HepG2 (cell line): ENCODE results near the gene KCNIP3.

ENCODE experiments used
- CTCF ChIP-seq: sonication (generic); formaldehyde crosslinking; IDR thresholded peaks from 2 replicates; pipeline ENCODE4 v1.5.0; 2020; ENCODE audit warnings: mild to moderate bottlenecking, missing genetic modification reagents, moderate library complexity
- NAIF1 ChIP-seq: sonication (generic); formaldehyde crosslinking; IDR thresholded peaks from 2 replicates; pipeline ENCODE4 v1.5.0; 2020; ENCODE audit warnings: mild to moderate bottlenecking, missing genetic modification reagents, borderline replicate concordance
- NFE2L2 ChIP-seq: fragments of 150-350 bp; IDR thresholded peaks from 2 replicates; pipeline ENCODE4 v1.6.1; 2014; ENCODE audit warnings: low read length
- RAD21 ChIP-seq: fragments of 450-650 bp; formaldehyde crosslinking; IDR thresholded peaks from 2 replicates; pipeline ENCODE4 v1.5.0; 2020; ENCODE audit warnings: mild to moderate bottlenecking
- RARG ChIP-seq: sonication (generic); formaldehyde crosslinking; IDR thresholded peaks from 2 replicates; pipeline ENCODE4 v1.4.0; 2020; ENCODE audit warnings: low read depth, mild to moderate bottlenecking, missing genetic modification reagents
- SETDB1 ChIP-seq: sonication (generic); formaldehyde crosslinking; IDR thresholded peaks from 2 replicates; pipeline ENCODE4 v1.5.1; 2020; ENCODE audit warnings: missing genetic modification reagents, mild to moderate bottlenecking, borderline replicate concordance

DNA sequence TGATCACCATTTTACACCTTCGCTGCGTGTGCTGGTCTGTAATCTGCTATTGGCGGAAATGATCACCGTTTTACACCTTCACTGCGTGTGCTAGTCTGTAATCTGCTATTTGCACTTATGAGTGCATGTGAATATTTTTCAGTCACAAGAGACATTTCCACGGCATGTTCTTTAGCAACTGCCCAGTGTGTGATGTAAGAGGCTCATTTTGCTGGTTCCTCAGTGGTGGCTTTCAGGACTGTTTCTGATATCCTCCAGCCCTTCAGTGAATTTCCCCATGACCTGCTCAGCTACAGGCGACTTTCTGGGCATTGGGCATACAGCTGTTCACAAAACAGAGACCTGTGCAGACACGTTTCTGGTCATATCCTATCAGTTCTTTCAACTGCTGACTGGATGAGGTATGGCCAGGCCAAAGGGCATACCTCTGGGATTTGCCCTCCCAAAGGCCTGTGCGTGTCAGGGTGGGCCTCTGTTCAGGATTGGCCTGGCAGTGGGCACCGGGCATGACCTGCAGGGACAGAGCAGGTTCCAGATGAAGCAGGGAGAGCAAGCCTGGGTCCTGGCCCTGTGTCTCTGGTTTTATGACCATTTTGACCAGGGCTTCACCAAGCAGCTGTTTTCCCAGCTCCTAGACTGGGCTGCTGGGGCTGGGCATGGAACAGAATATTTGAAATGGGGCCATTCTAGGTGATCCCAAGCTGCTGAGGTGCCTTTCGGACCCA is 23.4 kb upstream of the KCNIP3 start:
- TF ChIP-seq RARG (no peak), SETDB1 (CRISPR knock-in tag) (no peak), CTCF (CRISPR knock-in tag) (no peak), NFE2L2 (no peak), NAIF1 (CRISPR knock-in tag) (no peak), RAD21 (no peak)
